ENCODE results near the gene AP2A2.

The AP2A2 gene

DNA sequence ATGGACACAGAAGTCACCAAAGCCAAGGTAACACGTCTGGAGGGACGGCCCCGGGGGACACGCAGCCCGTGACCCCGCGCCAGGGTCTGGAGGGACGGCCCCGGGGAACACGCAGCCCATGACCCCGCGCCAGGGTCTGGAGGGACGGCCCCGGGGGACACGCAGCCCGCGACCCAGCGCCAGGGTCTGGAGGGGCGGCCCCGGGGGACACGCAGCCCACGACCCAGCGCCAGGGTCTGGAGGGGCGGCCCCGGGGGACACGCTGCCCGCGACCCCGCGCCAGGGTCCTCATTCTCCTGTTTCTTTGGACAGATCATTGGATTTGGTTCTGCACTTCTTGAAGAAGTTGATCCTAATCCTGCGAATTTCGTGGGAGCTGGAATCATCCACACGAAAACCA lies 83.7 kb downstream of the AP2A2 start:
- peaks cover 3% of the 10 kb centered on the region; the same call in 1 of the 2 replicates for H4K20me1 ChIP-seq (ENCODE audit: control insufficient read depth, insufficient read depth, low read depth, low read length)
- H3K9me2 ChIP-seq (replicated peaks; ENCODE audit: control insufficient read depth, low read length): no peaks in the 10 kb centered on the region
- H3K9me3 ChIP-seq (ENCODE audit: control insufficient read depth, insufficient read depth, low read length): no peaks in the 10 kb centered on the region
- no peaks in the 10 kb centered on the region for H3K79me2 ChIP-seq (ENCODE audit: control insufficient read depth, low read length)
- H3F3A ChIP-seq (ENCODE audit: control insufficient read depth, insufficient read depth): no peaks in the 10 kb centered on the region
- H3K4me3 ChIP-seq (ENCODE audit: low read length): no peak overlapping the region
- H3K27ac ChIP-seq (ENCODE audit: low read depth, low read length): no peak overlapping the region
- TF ChIP-seq CTCF (IDR thresholded peaks at IDR 0.05; ENCODE audit: low read depth, low read length, poor library complexity, severe bottlenecking) (no peak), EZH2phosphoT487 (IDR thresholded peaks at IDR 0.05; ENCODE audit: borderline replicate concordance, low read length) (no peak)
- H3K36me3 ChIP-seq (ENCODE audit: control insufficient read depth, low read length): peaks cover 28% of the 10 kb centered on the region
- no peaks in the 10 kb centered on the region for H3K27me3 ChIP-seq (ENCODE audit: control insufficient read depth, low read length)
- no peak overlapping the region for H3K4me2 ChIP-seq (ENCODE audit: low read length)
- H3K4me1 ChIP-seq (ENCODE audit: control insufficient read depth, low read length): no peaks in the 10 kb centered on the region

DNA sequence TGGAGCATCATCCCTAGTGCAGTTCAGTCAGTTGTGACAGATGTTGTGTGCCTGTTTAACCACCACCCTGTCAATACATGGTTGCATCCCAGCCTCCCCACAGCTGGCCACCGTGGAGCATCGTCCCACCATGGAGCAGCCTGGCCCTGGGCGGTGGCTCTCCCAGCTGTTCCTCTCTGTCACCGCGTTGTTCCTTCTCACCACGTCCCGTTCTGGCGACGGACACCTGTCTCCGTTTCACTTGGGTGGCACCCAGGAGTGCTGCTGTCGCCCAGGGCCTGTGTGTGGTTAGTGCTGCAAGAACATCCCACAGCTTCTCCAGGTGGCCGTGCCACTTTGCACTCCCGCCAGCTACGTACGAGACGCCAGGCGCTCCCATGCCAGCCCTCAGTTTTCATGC lies 84.3 kb downstream of the AP2A2 start:
- Histone ChIP-seq H3K9me2 (replicated peaks; ENCODE audit: control insufficient read depth, low read length) (no peaks in the 10 kb centered on the region), H3K27ac (ENCODE audit: low read depth, low read length) (no peak overlapping the region), H3K79me2 (ENCODE audit: control insufficient read depth, low read length) (no peaks in the 10 kb centered on the region), H3K4me2 (ENCODE audit: low read length) (no peak overlapping the region), H3K4me1 (ENCODE audit: control insufficient read depth, low read length) (no peaks in the 10 kb centered on the region), H3F3A (ENCODE audit: control insufficient read depth, insufficient read depth) (no peaks in the 10 kb centered on the region), H3K9me3 (ENCODE audit: control insufficient read depth, insufficient read depth, low read length) (no peaks in the 10 kb centered on the region), H3K27me3 (ENCODE audit: control insufficient read depth, low read length) (no peaks in the 10 kb centered on the region), H4K20me1 (ENCODE audit: control insufficient read depth, insufficient read depth, low read depth, low read length) (peaks cover 2% of the 10 kb centered on the region; the same call in 1 of the 2 replicates), H3K36me3 (ENCODE audit: control insufficient read depth, low read length) (peaks cover 22% of the 10 kb centered on the region), H3K4me3 (ENCODE audit: low read length) (no peak overlapping the region)
- TF ChIP-seq CTCF (IDR thresholded peaks at IDR 0.05; ENCODE audit: low read depth, low read length, poor library complexity, severe bottlenecking) (no peak), EZH2phosphoT487 (IDR thresholded peaks at IDR 0.05; ENCODE audit: borderline replicate concordance, low read length) (no peak)

- Histone ChIP-seq H3K4me3 (ENCODE audit: low read length) (no peak overlapping the region), H3K4me2 (ENCODE audit: low read length) (no peak overlapping the region), H3K27ac (ENCODE audit: low read depth, low read length) (no peak overlapping the region), H3K9me2 (replicated peaks; ENCODE audit: control insufficient read depth, low read length) (no peaks in the 10 kb centered on the region), H3K4me1 (ENCODE audit: control insufficient read depth, low read length) (no peaks in the 10 kb centered on the region), H3K9me3 (ENCODE audit: control insufficient read depth, insufficient read depth, low read length) (no peaks in the 10 kb centered on the region), H3K79me2 (ENCODE audit: control insufficient read depth, low read length) (no peaks in the 10 kb centered on the region), H3K36me3 (ENCODE audit: control insufficient read depth, low read length) (peaks cover 20% of the 10 kb centered on the region), H3F3A (ENCODE audit: control insufficient read depth, insufficient read depth) (no peaks in the 10 kb centered on the region), H4K20me1 (ENCODE audit: control insufficient read depth, insufficient read depth, low read depth, low read length) (no peaks in the 10 kb centered on the region), H3K27me3 (ENCODE audit: control insufficient read depth, low read length) (no peaks in the 10 kb centered on the region)
- TF ChIP-seq CTCF (IDR thresholded peaks at IDR 0.05; ENCODE audit: low read depth, low read length, poor library complexity, severe bottlenecking): no peak
- TF ChIP-seq EZH2phosphoT487 (IDR thresholded peaks at IDR 0.05; ENCODE audit: borderline replicate concordance, low read length): no peak
Observed at GRCh38 chr11:1010551-1011319, 85.1 kb downstream of the AP2A2 start.
